Mesothelial cell of epicardium (in vitro differentiated cells): ENCODE results near the gene SSPN. TPM values are rescaled to one million over a fixed set of nuclear protein-coding genes. Genes with fewer than 3 reads are reported as not detected.

Experiments
- DNase-seq, 2 experiments: peaks; one replicate each; pipeline ENCODE4 v3.0.0; 2021; ENCODE audit warnings: low spot score in 2 of 2; ENCODE audit not compliant: unreplicated experiment in 2 of 2
- H3K27ac Mint-ChIP-seq: 2 replicates; pipeline ENCODE4 v1.8.0; 2021; ENCODE audit warnings: mixed read lengths
- H3K27me3 Mint-ChIP-seq: 2 replicates; pipeline ENCODE4 v1.8.0; 2021; ENCODE audit warnings: low read depth, mixed read lengths
- H3K36me3 Mint-ChIP-seq: 2 replicates; pipeline ENCODE4 v1.8.0; 2021; ENCODE audit warnings: mixed read lengths
- H3K4me1 Mint-ChIP-seq: 2 replicates; pipeline ENCODE4 v1.8.0; 2021; ENCODE audit warnings: mixed read lengths
- H3K4me3 Mint-ChIP-seq: 2 replicates; pipeline ENCODE4 v1.8.0; 2021; ENCODE audit warnings: mild to moderate bottlenecking, moderate library complexity, mixed read lengths
- H3K9me3 Mint-ChIP-seq: 2 replicates; pipeline ENCODE4 v1.8.0; 2021; ENCODE audit warnings: mixed read lengths
- CTCF ChIP-seq: fragments of 200-600 bp; sonication (generic); IDR thresholded peaks from one replicate; pipeline ENCODE4 v1.5.0; 2021; ENCODE audit warnings: antibody characterized with exemption; ENCODE audit not compliant: unreplicated experiment
- total RNA-seq: library from RNA; stranded (reverse); gene quantifications from 3 replicates; pipeline ENCODE4 v1.2.1, GENCODE V29; 2021

Gene SSPN
- total RNA-seq, 1 donor from 2014 or later = 19.4 TPM

DNA sequence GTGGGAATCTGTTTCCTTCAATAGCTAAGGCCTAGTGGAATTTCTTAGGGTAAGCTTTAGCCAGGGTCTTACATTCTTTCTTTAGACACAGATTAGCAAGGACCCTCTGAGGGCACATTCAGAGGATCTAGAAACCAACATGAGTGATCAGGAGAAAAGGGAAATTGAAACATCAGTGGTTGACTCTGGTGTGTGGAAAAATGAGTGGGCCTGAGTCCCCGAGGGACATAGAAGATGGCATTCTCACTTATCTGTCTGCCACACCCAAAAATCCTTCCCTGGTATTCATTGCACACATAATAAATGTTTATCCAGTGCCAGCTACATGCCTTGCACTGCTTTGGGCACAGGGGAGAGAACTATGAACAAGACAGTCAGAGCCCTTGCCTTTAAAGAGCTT, 82.9 kb downstream of the SSPN start:
- Mint-ChIP-seq H3K27me3 (peaks cover 3% of the 10 kb centered on the region), H3K4me3 (no peak overlapping the region), H3K36me3 (no peaks in the 10 kb centered on the region), H3K4me1 (peaks cover 26% of the 10 kb centered on the region), H3K9me3 (no peaks in the 10 kb centered on the region), H3K27ac (no peak overlapping the region)
- DNase-seq = no peak
- TF ChIP-seq CTCF = no peak

DNA sequence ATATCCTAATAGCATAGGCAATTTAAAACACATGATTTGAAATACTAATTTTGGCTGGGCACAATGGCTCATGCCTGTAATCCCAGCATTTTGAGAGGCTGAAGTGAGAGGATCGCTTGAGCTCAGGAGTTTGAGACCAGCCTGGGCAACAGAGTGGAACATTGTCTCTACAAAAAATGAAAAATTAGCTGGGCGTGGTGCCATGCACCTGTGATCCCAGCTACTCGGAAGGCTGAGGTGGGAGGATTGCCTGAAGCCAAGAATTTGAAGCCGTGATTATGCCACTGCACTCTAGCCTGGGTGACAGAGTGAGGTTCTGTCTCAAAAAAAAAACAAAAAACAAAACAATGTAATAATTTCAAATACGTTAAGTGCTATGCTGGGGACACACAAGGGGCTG, 83.3 kb downstream of the SSPN start:
- no peak for TF ChIP-seq CTCF
- Mint-ChIP-seq H3K27ac (no peak overlapping the region), H3K27me3 (no peaks in the 10 kb centered on the region), H3K9me3 (no peaks in the 10 kb centered on the region), H3K4me3 (no peak overlapping the region), H3K36me3 (no peaks in the 10 kb centered on the region), H3K4me1 (peaks cover 22% of the 10 kb centered on the region)
- DNase-seq = no peak

DNA sequence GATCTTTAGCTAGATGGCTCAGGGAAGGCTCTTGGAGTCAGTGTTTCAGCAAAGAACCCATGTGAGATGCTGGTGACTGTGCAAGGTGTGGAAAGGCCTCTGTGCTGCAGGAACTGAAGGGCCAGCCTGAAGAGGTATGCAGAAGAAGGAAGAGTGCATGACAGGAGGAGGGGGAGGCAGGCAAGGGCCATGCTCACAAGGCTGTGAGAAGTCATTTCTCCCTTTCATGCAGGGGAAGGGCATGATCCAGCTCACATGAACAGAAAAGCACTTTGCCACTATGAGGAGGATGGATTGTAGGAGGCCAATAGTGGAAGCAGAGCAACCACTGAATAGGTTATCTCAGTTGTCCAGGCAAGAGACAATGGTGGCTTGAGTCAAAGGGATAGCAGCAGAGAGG, 83.7 kb downstream of the SSPN start:
- H3K27ac Mint-ChIP-seq = no peak overlapping the region

GRCh38 chr12:26279908-26280307, 84.5 kb downstream of the SSPN start:
- Mint-ChIP-seq H3K27me3 (no peaks in the 10 kb centered on the region), H3K27ac (no peak overlapping the region), H3K4me3 (no peak overlapping the region), H3K4me1 (peaks cover 10% of the 10 kb centered on the region), H3K36me3 (no peaks in the 10 kb centered on the region), H3K9me3 (no peaks in the 10 kb centered on the region)
- no peak for TF ChIP-seq CTCF
- no peak for DNase-seq

More for the DNA sequence above, 83.7 kb downstream of the SSPN start:
- TF ChIP-seq CTCF = no peak
- Mint-ChIP-seq H3K36me3 (no peaks in the 10 kb centered on the region), H3K27me3 (no peaks in the 10 kb centered on the region), H3K4me3 (no peak overlapping the region), H3K4me1 (peaks cover 18% of the 10 kb centered on the region), H3K9me3 (no peaks in the 10 kb centered on the region)
- no peak for DNase-seq

GRCh38 chr12:26280869-26281268, 85.5 kb downstream of the SSPN start:
- no peaks in the 10 kb centered on the region for H3K27me3 Mint-ChIP-seq

More at GRCh38 chr12:26280869-26281268, 85.5 kb downstream of the SSPN start:
- Mint-ChIP-seq H3K4me3 (no peak overlapping the region), H3K27ac (no peak overlapping the region), H3K9me3 (no peaks in the 10 kb centered on the region), H3K4me1 (peaks cover 3% of the 10 kb centered on the region), H3K36me3 (no peaks in the 10 kb centered on the region)
- TF ChIP-seq CTCF = no peak
- DNase-seq = no peak
